Activated T-helper 9 cell treated with anti-CD3 and anti-CD28 coated beads, Interleukin-2, amount 50 U/mL, for 16 hours (primary cell): ENCODE measurements around the gene HOXB1.
"Not testable (repeated sequence)": the region's sequence is repeated elsewhere in the genome, so short reads cannot be mapped to it uniquely, and the experiment has no call there.

ENCODE experiments used
- DNase-seq: peaks from one replicate; pipeline ENCODE4 v3.0.0-alpha.2; 2020; ENCODE audit warnings: low read depth

Gene HOXB1

GRCh38 chr17:48543107-48543853 is 12.5 kb upstream of the HOXB1 start:
- peak; percentile 28 for DNase-seq

DNA sequence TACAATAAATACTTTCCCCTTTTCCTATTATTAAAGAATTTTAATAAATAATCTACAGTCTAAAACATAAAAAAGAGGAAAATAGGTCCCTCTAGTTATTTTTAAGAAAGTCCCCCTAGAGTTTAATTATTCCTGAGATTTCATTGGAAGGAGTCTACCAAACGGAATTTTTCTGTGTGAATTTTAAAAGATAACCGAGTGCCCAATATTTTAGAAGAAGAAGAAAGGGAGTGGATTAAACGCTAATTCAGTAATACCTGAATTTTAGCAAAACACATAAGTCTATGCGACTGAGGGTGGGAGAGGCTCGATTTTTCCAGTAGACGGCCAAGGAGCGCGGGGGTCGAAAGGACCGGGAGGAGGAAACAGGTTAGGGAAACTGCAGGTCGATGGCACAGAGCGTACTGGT is 11.9 kb upstream of the HOXB1 start:
- no peak for DNase-seq

GRCh38 chr17:48542114-48542656 is 11.4 kb upstream of the HOXB1 start:
- no peak for DNase-seq

- no peak for DNase-seq
These were observed 10.8 kb upstream of the HOXB1 start for GRCh38 chr17:48541577-48542113.

GRCh38 chr17:48541036-48541576 is 10.3 kb upstream of the HOXB1 start:
- DNase-seq: no peak

GRCh38 chr17:48540213-48540612 is 9.4 kb upstream of the HOXB1 start:
- no peak for DNase-seq

DNA sequence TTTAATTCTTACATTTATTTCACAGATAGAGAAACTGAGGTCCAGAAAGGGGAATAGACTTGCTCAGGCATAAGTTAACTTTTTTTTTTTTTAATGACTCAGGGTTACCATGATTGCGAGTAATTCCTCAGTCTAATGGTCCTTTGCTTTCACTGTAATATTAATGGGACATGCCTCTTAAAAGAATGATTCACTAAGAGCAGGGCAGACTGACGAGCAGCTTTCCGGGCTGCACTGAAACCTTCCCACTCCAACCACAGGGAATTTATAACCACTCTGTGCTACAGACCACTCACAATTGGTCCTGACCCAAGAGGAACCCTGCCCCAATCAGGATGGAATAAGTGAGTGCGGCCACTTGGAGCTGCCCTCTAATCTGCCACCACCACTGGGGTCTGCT is 8.4 kb upstream of the HOXB1 start:
- DNase-seq: no peak

- DNase-seq: no peak
These were observed 6.5 kb upstream of the HOXB1 start for GRCh38 chr17:48537316-48537715.

DNA sequence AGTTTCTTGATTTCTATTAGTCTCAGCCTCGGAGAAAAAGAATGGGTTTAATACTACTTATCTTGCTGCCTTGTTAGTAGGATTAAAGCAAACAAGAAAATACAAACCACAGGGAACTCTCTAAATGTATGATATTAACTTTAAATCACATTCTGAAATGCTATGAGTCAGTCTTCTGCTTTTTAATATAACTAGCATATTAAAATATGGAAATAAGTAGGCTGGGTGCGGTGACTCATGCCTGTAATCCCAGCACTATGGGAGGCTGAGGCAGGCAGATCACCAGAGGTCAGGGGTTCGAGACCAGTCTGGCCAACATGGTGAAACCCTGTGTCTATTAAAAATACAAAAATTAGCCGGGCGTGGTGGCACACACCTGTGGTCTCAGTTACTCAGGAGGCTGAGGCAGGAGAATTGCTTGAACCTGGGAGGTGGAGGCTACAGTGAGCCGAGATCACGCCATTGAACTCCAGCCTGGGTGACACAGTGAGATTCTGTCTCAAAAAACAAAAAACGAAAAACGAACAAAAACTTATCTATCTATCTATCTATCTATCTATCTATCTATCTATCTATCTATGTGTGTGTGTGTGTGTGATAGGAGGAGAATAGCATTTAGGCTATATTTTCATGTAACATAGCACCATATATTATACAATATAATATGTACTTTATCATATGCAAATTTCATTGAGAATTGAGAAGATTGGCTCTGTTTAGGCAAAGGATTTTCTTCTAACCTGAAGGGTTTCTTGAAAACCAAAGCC is 5.2 kb upstream of the HOXB1 start:
- not testable (repeated sequence) for DNase-seq

DNA sequence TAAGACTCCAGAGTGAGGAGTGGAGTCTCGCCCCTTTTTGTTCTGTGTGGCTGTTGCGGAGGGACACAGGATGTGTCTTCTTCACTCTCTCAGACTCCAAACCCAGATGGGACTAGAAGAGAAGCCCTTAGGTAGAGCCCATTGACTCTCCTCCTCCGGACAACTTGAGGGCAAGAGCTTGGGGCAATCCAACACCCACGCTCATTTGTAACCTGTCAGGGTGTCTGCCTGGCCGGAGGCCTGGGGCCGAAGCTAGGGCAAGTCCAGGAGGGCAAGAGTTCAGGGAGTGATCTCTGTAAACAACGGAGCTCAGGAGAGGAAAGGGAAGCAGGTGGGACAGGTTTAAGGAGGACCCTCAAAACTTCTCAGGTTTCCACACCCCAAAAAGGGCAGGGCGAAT is 1.4 kb upstream of the HOXB1 start:
- no peak for DNase-seq

DNA sequence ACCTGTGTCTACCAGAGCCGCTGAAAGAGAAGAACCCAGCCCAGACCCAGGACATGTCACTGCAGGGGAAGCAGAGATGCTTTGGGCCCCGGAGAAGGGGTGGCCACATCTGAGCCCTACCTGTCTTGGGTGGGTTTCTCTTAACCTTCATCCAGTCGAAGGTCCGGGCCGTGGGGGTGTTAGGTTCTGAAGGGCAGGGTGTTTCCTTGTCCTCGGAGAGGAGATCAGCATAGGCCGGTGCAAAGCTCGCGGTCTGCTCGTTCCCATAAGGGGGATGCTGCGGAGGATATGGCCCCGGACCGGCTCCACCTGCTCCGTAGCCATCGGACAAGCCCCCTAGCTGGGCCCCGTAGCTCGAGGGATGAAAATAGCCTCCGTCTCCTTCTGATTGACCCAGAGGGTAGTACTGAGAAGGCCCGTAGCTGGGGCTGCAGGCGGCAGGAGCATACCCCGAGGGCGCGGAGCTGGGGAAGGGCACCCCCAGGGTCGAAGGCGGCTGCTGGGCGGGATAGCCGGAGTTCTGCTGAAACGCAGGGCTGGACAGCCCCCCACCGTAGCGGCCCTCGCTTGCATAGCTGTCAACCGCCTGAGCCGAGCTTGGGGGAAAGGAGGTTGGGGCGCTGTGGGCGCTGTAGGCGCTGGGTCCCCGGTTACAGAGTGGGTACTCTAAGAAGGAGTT is 464 bp downstream of the HOXB1 start:
- no peak for DNase-seq

GRCh38 chr17:48529683-48530009 is 1.2 kb downstream of the HOXB1 start:
- DNase-seq: no peak

DNA sequence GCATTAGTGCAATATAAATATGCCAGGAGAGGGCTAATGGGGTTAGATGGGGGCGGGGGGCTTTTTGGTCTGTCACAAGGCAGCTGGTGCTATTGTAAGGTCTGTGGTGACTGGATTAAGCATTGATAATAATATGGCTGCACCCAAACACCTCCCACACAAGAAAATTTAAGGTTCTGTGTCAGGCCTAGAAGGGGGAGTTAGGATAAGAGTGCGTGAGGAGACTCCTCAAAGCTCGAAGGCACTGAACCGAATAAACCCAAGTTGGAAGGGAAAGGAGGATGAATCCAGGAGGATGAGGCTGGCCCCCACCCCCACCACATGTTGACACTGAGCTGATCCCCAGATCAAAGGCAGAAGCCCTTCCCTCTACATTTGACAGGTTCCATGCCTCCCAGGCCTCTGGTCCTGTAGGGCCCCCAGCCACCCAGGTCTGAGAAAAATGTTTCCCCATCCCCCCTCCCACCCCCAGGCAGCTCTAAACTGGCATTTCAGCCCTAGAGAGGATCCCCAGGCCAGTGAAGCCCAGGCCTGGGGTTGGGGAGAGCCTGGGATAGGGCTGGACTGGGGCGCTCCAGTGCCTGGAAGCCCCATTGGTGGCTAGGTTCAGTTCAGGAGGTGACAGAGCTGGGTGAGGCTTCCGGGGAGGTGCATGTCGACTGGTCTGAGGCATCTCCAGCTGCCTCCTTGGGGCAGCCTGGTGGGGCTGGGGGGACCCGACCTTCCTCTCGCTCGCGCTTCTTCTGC is 1.7 kb downstream of the HOXB1 start:
- no peak for DNase-seq

DNA sequence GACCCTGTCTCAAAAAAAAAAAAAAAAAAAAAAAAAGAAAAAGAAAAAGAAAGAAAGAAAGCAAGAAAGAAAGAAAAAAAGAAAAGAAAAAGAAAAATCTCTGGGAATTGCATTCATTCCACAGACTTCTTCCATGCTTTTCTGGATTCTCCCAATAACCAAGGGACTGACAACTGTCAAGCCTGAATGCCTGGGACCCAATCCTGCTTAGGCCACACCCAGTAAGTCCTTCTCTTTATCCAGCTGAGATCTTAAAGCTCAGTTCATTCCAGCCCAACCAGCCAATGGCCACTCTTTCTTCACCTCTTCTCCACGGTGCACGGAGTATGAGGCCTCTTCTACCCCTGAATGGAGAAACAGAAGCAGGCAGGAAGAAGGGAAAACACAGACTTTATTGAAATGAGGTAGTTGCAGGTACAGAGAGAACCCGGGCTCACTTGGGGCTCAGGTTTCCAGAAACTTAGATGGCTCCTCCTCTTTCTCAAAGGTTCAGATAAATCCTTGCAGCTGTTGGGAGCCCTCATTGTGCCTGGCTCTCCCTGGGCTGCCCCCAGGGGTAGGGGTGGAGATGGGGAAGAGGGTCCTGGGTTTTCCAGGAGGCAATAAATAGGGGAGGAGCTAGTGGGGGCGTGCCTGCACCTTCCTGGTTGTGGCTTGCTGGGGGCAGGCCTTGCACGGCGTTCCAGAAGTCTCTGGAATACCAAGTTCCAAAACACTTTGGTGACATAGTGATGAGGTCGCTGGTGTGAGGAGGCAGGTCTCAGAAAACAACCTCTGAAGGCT is 2.5 kb downstream of the HOXB1 start:
- DNase-seq: no peak

DNA sequence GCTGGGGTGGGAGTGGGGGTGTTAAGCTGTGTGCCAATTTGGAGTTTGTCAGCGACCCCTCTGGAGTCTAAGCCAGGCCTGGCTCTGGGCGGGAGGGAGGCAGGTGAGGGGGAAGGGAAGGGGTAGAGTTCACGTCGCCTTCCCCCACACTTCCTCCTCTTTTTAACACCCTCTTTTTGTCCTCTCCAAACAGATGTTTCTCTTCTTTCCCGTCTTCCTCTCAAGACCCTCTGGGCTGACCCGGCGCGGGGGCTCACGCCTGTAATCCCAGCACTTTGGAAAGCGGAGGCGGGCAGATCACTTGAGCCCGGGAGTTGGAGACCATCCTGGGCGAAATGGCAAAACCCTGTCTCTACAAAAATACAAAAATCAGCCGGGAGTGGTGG is 3.3 kb downstream of the HOXB1 start:
- no peak for DNase-seq

DNA sequence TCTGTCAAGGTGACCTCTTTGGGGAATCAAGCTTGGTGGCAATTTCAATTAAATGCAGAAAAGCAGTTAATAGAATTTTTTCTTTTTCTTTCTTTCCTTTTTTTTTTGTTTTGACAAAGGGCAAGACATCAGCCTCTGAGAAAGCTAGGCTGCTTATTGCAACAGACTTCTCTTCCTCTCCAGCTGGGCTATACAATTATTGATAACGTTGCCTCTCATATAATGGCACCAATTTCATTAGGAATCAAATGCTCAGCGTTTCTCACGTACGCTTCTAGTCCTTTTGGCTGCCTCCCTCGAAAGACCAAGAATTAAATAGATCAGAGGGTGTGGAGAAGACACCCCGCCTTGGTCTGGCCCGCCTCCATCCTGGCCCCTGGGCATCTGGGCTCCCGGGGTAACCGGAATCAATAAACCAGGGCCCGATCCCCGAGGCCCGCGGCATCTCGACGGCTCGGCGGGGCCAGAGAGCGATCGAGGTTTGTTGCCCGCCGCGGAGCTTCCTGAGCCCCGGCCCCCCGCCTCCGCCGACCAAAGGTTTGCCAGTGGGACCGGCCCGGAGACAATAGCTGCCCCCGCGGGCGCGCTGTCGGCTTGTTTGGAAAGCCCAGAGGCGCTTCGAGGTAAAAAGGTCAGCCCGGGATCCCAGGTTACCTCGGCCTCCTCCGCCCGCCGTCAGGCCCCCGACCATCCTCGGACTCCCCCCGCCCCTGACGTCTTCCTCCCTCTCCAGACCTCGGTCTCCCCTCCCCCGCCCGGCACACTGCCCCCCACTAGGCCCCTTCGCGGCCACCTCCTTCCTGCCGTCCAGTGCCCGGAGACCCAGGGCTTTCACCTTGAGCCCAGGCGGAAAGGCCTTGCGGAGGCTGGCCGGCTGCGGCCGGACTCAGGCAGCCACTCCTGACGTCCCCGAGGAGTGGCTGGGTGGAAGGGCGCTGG is 3.9 kb downstream of the HOXB1 start:
- DNase-seq: no peak

DNA sequence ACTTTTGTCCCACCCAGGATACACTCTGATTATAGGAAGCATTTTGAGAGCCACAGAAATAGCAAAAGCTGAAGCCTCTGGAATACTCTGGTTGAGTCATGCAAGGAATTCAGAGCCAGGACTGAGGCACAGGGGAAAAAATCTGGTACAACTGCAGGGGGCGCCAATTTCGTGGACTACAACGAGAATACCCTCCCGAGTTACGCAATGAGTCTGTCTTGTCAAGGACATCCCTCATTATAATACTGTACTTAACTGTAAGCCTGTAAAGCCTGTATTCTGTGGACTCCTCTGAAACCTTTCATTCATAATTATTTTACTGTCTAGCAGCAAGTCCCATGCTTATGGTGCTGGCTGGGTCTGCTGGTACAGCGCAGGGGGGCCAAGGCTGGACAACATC is 7.8 kb downstream of the HOXB1 start:
- no peak for DNase-seq

DNA sequence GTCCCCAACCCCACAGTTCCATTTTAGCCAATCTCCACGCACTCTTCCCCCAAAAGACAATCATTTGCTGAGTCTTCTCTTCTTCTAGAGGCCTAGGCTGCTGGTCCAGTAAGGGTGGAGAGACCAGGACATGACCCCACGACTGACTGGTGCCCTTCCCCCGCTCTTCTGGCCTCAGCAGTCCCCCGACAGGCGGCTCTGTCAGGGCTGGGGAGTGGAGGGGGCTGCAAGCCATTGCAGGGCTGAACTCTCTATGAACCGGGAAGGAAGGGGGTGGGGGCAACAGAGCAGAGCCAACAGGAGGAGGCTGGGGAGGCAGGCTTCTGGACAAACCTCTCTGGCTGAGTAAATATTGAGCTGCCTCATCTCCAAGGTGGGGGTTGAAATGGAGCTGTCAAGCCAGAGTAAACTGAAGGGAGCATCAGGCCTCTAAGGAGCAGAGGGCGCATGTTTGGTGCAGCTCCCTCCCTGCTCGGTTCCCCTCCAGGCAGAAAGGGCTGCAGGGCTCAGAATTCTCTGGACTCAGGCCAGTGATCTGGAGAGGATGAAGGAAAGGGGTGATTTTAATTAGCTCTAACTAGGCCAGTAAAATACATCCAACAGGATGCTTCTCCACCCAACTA is 8.7 kb downstream of the HOXB1 start:
- DNase-seq: no peak

- no peak for DNase-seq
These were observed 10.2 kb downstream of the HOXB1 start for GRCh38 chr17:48520631-48521079.
